Activated T-cell treated with anti-CD3 and anti-CD28 coated beads for 24 hours (primary cell): ENCODE data around the gene PARD3.
"Not testable (repeated sequence)": the region's sequence is repeated elsewhere in the genome, so short reads cannot be mapped to it uniquely, and the experiment has no call there.

Source experiments
- DNase-seq: peaks from one replicate; pipeline ENCODE4 v3.0.0-alpha.2; 2020; ENCODE audit warnings: low read depth

The PARD3 gene

GRCh38 chr10:34815185-34816084 is at the start of gene PARD3:
TSS of gene PARD3 (minus strand) at chr10:34815296. CDS start at chr10:34814995, 301 bp downstream.
- no peak for DNase-seq

DNA sequence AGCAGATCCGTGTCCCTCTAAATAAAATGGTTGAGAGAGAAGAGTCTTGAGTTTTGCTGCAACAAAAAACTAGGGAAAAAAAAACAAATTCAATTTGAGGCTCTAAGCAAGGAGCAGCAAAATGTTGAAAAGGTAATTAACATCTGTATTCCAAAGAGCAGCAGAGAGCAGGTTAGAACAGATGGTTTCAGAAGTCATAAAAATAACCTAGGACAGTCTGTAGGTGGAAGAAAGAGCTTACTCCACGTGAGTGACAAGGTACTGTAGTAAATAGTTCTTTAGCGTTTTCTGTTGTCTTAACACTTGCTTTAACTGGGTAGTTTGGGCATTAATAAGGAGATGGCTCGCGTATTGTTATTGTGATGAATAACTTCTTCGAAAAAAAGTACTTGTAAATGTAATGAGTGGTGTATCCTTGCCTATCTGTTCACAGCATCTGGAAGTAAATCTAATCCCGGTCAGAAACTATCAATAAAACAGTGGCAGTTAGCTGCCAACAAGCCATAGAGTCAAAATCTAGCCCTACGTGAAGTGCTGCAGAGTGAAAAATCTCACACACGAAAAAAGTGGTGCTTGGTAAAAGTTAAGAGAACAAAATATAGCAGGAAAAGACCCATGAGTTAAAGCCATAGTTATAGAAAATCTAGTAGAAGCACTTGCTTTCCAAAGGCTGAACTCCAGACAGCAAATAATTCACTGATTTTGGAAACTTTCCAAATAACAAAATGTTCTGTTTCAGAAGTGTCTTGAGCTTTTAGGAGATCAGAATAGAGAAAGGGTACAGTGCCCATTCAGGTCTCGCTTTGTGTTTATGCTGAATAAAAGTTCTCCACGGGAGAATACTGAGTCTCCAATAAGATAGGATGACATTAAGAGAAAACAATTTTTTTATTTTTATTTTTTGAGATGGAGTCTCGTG is 49.3 kb upstream of the PARD3 start:
- DNase-seq: no peak

- DNase-seq: no peak
Measured at GRCh38 chr10:34862892-34863291, 47.8 kb upstream of the PARD3 start.

DNA sequence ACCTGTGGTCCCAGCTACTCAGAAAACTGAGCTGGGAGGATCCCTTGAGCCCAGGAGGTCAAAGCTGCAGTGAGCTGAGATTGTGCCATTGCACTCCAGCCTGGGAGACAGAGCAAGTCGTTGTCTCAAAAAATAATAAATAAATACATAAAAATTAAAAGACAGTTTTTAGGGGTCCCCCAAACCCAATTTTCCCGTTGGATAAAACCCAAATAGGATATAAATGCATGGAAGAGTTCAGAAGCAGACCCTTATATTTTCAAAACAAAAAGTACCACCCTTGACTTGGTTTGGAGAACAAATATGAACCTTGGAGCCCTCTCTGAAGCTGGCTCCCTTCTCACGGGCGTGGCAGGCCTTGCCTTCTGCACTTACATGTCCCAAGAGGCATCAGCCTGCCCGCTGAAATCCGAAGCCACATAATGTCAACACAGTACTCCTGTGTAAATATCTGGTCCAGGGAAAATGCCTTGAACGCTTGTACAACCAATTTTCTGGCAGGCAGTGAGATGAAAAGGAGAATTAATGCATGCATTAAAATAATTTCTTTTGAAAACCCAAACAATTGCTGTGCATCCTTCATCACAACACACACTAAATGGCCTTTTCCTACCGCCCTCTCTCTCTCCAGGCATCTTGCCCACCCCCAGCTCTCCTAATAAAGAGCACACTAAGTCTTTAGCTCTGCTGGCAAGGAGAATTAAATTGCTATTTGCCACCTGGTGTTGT is 46.4 kb upstream of the PARD3 start:
- no peak for DNase-seq

DNA sequence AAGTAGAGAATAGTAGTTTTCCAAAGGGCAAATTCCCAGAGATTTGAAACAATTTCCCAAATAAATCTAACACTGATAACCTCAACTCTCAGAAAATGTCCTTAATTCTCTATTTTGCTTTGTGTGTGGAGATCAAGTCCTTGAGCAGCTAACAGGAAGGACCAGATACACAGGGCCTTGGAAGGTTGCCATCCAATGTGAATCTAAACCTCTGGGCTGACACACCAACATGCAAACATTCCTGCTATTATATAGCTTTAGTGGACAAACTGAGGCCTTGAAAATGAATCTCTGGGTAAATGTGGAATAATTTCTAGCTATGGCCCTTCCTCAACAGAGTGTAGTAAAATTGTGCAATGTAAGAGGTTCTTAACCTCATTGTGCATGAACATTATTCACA is 44.1 kb upstream of the PARD3 start:
- DNase-seq: no peak

DNA sequence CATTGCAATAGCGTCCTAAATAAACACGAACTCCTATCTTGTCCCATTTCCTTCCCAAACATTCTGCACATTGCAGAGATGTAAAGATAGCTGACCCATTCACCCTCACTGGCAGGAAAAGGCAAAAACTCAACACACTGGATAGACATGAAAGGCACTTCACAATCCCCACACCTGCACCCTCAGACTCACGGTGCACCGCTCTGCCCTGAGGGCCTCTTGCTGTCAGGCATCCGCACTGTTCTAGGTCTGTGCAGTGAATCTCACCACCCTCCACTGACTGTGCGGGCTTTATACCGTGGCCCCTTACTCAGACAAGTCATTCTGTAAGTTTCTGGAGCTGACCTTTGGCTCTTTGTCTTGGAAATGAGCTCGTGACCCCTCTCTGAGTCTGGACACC is 42.9 kb upstream of the PARD3 start:
- no peak for DNase-seq

- no peak for DNase-seq
Measured at GRCh38 chr10:34854147-34854601, 39.1 kb upstream of the PARD3 start.

DNA sequence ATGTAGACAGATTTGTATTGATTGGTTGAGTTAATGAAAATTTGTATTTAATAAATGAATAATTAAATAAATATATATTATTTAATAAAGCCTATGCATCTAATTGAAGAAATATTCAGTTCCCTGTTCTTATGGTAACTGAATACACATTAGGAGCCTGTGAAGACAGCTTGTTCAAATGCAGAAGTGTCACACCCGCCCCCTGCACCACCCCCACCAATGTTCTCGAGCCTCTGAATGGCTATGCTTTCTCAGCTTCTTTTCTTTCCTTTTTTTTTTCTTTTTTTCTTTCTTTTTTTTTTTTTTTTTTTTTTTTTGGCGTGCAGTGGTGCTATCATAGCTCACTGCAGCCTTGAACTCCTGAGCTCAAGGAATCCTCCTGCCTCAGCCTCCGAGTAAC is 38.3 kb upstream of the PARD3 start:
- DNase-seq: no peak

- DNase-seq: no peak
Measured at GRCh38 chr10:34850558-34850957, 35.5 kb upstream of the PARD3 start.

DNA sequence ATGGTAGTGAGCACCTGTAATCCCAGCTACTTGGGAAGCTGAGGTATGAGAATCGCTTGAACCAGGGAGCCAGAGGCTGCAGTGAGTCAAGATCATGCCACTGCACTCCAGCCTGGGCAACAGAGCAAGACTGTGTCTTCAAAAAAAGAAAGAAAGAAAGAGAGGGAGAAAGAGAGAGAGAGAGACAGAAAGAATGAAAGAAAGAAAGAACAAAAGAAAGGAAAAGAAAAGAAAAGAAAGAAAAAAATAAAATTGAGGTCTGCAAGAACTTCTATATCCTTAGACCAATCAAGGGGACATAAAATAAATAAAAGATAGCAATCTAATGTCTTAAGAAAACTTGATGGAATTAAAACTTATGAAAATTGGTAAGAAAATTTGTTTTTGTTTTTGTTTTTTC is 34.9 kb upstream of the PARD3 start:
- no peak for DNase-seq

GRCh38 chr10:34845070-34845469 is 30.0 kb upstream of the PARD3 start:
- DNase-seq: no peak

DNA sequence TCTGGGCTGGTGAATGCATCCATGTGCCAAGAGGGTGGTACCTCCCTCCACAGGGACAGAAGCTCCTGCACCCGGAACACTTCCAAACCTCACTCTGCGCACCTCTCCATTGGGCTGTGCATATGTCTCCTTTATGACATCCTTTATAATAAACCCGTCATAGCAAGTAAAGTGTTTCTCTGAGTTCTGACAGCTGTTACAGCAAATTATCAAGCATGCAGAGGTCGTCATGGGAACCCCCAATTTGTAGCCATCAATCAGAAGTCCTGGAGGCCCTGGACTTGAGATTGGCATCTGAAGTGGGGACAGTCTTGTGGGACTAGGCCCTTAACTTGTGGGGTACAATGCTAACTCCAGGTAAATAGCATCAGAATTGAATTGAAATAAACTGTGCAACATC is 29.4 kb upstream of the PARD3 start:
- DNase-seq: no peak

GRCh38 chr10:34843470-34843869 is 28.4 kb upstream of the PARD3 start:
- DNase-seq: not testable (repeated sequence)

DNA sequence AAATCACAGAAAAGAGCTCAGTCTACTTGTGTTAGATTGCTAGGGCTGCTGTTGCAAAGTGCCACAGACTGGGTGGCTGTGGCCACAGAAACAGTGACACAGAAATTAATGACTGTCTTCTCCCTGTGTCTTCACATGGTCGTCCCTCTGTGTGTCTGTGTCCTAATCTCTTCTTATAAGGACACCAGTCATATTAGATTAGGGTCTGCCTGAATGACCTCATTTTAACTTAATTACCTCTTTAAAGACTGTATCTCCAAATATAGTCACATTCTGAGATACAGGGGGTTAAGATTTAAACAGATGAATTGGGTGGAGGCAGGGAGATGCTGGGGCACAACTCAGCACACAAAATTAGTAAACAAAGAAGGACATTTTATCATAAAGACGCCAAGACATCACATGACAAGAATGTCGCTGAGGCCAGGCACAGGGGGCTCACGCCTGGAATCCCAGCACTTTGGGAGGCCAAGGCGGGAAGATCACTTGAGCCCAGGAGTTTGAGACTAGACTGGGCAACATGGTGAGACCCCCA is 23.3 kb upstream of the PARD3 start:
- no peak for DNase-seq

DNA sequence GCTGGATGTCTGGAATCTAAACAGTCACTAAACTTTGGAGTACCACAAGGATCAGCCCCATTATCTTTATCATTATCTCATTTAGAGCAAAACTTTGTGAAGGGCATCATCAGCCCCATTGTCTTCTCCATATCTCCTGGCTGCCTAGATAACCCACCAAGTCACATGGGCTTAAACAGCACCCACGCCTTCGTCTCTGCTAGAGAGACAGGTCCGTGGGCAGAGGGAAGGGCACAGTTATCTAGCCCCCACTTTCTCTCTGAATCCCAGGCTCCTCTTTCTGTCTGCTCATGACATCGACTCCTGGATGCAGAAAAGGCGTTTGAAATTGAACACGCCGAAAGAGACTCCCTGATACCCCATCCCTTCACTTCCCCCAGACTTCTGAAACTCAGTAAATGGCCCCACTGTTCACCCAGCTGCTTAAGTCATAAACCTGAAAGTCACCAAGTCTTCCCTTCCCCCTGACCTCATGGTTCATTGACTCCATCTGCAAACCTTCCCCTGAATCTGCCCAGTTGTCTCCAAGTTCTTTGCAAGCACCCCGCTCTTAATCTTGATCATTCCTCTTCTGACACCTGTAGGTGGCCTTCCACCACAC is 20.9 kb upstream of the PARD3 start:
- no peak for DNase-seq

DNA sequence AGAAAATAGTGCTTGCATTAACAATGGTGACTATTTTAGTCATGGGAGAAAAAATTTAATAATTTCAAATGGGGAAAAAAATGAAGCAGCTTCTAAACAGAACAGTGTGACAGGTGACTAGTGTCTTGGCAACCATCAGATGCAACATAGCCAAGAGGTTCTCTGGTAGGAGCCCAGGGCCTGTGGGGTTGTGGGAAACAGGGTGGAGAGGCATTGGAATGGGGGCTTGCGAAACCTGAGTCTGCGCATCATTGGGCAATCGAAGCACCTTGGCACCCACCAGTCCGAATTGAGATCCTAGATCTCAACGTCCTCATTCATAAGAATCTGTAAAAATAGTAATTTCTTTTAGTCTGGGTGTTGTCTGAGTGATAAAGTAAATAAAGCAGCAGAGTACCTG is 19.2 kb upstream of the PARD3 start:
- no peak for DNase-seq

GRCh38 chr10:34830217-34830822 is 15.2 kb upstream of the PARD3 start:
- DNase-seq: no peak

DNA sequence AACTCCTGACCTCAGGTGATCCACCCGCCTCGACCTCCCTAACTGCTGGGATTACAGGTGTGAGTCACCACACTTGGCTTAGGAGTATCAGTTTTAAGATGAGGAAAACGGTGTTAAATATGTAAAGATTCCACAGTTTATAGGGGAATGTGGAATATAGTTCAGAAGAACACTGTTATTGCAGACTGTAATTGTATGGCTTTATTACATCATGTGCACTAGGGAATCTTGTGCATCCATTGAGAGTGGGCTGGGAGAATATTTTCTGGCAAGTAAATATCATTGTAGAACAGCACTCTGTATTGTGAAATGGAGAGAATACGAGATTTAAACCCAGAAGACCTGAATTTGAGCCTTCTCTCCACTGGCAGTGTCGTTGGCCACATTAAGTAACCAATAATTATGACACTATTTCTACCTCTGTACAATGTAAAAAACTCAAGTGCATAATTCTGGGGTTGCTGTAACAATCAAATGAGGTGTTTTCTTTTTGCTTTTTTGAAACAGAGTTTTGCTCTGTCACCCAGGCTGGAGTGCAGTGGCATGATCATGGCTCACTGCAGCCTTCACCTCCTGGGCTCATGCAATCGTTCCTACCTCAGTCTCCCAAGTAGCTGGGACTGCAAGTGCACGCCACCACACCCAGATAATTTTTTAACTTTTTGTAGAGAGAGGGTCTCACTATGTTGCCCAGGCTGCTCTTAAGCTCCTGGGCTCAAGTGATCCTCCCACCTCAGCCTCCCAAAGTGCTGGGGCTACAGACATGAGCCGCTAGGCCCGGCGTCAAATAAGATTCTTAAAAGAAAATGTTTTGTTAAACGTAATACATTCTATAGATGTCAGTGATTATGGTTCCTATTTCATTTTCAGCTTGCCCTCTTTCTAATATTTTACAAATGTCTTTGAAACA is 12.0 kb upstream of the PARD3 start:
- no peak for DNase-seq

DNA sequence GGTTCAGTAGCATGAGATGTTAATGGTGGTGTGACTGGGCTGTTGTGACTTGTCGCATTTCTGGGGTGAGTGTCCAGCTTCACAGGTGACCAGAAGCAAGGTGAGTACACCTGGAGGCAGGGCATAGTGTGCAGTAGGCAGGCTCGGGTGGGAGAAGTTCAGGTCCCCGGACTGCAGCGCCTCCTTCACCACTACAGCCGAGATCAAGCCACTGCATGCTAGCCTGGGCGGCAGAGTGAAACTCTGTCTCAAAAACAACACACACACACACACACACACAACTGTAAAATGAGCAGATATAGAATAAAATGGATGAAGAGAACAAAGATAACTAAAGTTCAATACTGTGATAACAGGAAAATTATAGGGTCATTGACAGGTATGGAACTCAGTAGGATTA is 11.1 kb upstream of the PARD3 start:
- DNase-seq: no peak

DNA sequence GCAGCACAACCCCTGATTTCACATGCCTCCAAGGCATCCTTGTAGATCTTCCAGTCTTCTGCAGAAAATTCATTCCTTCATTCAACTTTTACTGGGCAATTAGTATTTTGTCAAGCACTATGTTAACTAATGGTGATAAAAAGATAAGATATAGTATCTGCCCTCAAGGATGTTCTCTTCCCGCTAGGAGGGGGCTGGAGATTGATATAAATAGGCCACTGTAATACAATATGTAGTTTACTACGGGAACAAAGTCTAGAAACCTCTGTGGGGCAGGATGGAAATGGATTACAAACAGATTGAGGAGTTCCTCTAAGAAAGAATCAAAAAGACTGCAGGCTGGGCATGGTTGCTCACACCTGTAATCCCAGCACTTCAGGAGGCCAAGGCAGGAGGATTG is 10.3 kb upstream of the PARD3 start:
- no peak for DNase-seq
